K562 (cell line): Measurements from ENCODE around the gene SNRNP70. TPM values are rescaled to one million over a fixed set of nuclear protein-coding genes. Genes with fewer than 3 reads are reported as not detected.

Experiments used
- ARID4B ChIP-seq: sonication (generic); formaldehyde crosslinking; IDR thresholded peaks from 2 replicates; pipeline ENCODE4 v1.8.0; 2022; ENCODE audit warnings: mild to moderate bottlenecking, missing genetic modification reagents
- ZC3H8 ChIP-seq: fragments of 450-650 bp; IDR thresholded peaks from 2 replicates; pipeline ENCODE4 v1.6.1; 2017
- polyA plus RNA-seq, 8 experiments: library from polyadenylated mRNA; depleted of rRNA in 4 of 8; stranded (reverse) in 5 of 8; unstranded in 3 of 8; fragments of >200 nt; fragmentation: Nextera tagmentation in 2 of 8; fragmentation: Illumina TruSeq in 1 of 8; extraction: Ambion mirVana in 2 of 8; extraction: Trizol in 1 of 8; gene quantifications; 2 replicates each; pipeline versions ENCODE4 v1.2.1 to v1.2.3, GENCODE V29; 2011 to 2014; ENCODE audit warnings: inconsistent platforms in 1 of 8, missing spikeins in 1 of 8
- total RNA-seq, 7 experiments: library from RNA; depleted of rRNA in 6 of 7; stranded (reverse); fragments of >200 nt in 6 of 7; fragmentation: Illumina TruSeq in 2 of 7; extraction: Trizol in 2 of 7; gene quantifications; 2 replicates each; pipeline versions ENCODE4 v1.2.1 to v1.2.3, GENCODE V29; 2011 to 2021; ENCODE audit warnings: low replicate concordance in 1 of 7
- TF ChIP-seq, protein P1 (sequence below), 2 experiments: fragments of 450-650 bp; conservative IDR thresholded peaks; 2 replicates each; pipeline ENCODE4 v1.6.1; 2017; ENCODE audit warnings: mild to moderate bottlenecking in 2 of 2, moderate library complexity in 2 of 2

The SNRNP70 gene
- total and polyA plus RNA-seq, 9 of the 15 experiments (the other 6 are each of a cell fraction or from before 2014, with no cell fraction given) = 2.8 to 496 (median 136) TPM

- TF ChIP-seq ARID4B (CRISPR knock-in tag) (no peak), ZC3H8 (no peak)
- TF ChIP-seq, protein P1, sequence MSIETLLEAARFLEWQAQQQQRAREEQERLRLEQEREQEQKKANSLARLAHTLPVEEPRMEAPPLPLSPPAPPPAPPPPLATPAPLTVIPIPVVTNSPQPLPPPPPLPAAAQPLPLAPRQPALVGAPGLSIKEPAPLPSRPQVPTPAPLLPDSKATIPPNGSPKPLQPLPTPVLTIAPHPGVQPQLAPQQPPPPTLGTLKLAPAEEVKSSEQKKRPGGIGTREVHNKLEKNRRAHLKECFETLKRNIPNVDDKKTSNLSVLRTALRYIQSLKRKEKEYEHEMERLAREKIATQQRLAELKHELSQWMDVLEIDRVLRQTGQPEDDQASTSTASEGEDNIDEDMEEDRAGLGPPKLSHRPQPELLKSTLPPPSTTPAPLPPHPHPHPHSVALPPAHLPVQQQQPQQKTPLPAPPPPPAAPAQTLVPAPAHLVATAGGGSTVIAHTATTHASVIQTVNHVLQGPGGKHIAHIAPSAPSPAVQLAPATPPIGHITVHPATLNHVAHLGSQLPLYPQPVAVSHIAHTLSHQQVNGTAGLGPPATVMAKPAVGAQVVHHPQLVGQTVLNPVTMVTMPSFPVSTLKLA (conservative IDR thresholded peaks at IDR 0.05) = peak in 1 of 2 experiments; percentile 59; a peak in 2 of 4 replicates
These were observed 21.4 kb downstream of the SNRNP70 start (continued) for GRCh38 chr19:49106648-49107135.
